ENCODE data around the gene TNFSF12. TPM values are rescaled to one million over a fixed set of nuclear protein-coding genes. Genes with fewer than 3 reads are reported as not detected.

TNFSF12 gene
- total RNA-seq, 1 donor from 2014 or later = 3.4 TPM

GRCh38 chr17:7549401-7550055 is 670 bp downstream of the TNFSF12 start:
- Histone ChIP-seq H4K20me1 (ENCODE audit: insufficient read depth, low read length) (no peaks in the 10 kb centered on the region), H3K79me2 (ENCODE audit: insufficient read depth, low read length) (no peaks in the 10 kb centered on the region), H3K4me3 (ENCODE audit: insufficient read depth, low read depth, low read length) (peak overlapping the region; percentile 74), H3K36me3 (ENCODE audit: insufficient read depth, low read length) (no peaks in the 10 kb centered on the region), H3K27me3 (ENCODE audit: insufficient read depth, low read length) (no peaks in the 10 kb centered on the region), H3K4me2 (ENCODE audit: low read length) (peak overlapping the region; percentile 95), H3K27ac (ENCODE audit: low read depth, low read length) (no peak overlapping the region), H3K9me3 (ENCODE audit: insufficient read depth, low read depth, low read length) (no peaks in the 10 kb centered on the region), H2AFZ (ENCODE audit: low read depth, low read length) (peak overlapping the region; percentile 94), H3K4me1 (ENCODE audit: insufficient read depth, low read length) (peaks cover 11% of the 10 kb centered on the region), H3K9ac (ENCODE audit: low read length) (peak overlapping the region; percentile 69)
- Mint-ChIP-seq H3K36me3 (ENCODE audit: low read depth, unreplicated experiment) (no peaks in the 10 kb centered on the region), H3K27me3 (ENCODE audit: low read depth, unreplicated experiment) (peaks cover 24% of the 10 kb centered on the region), H3K4me1 (ENCODE audit: low read depth, unreplicated experiment) (no peaks in the 10 kb centered on the region), H3K9me3 (ENCODE audit: unreplicated experiment) (peaks cover 3% of the 10 kb centered on the region), H3K4me3 (ENCODE audit: unreplicated experiment) (peak overlapping the region; percentile 76), H3K27ac (ENCODE audit: unreplicated experiment) (peak overlapping the region; percentile 27)
- FAIRE-seq (no peak), DNase-seq (ENCODE audit: low read depth) (no peak)
- TF ChIP-seq CTCF (IDR thresholded peaks at IDR 0.05; ENCODE audit: insufficient read depth, low read depth, low read length) = no peak

- Mint-ChIP-seq H3K27me3 (ENCODE audit: low read depth, unreplicated experiment) (peaks cover 24% of the 10 kb centered on the region), H3K4me3 (ENCODE audit: unreplicated experiment) (peak overlapping the region; percentile 21), H3K27ac (ENCODE audit: unreplicated experiment) (no peak overlapping the region), H3K36me3 (ENCODE audit: low read depth, unreplicated experiment) (no peaks in the 10 kb centered on the region), H3K4me1 (ENCODE audit: low read depth, unreplicated experiment) (no peaks in the 10 kb centered on the region), H3K9me3 (ENCODE audit: unreplicated experiment) (peaks cover 3% of the 10 kb centered on the region)
- H3K9ac ChIP-seq (ENCODE audit: low read length) = no peak overlapping the region
- no peak for FAIRE-seq
- H3K27me3 ChIP-seq (ENCODE audit: insufficient read depth, low read length) = no peaks in the 10 kb centered on the region
- H3K9me3 ChIP-seq (ENCODE audit: insufficient read depth, low read depth, low read length) = no peaks in the 10 kb centered on the region
- no peak for DNase-seq (ENCODE audit: low read depth)
- H3K4me1 ChIP-seq (ENCODE audit: insufficient read depth, low read length) = peaks cover 11% of the 10 kb centered on the region
- H3K4me2 ChIP-seq (ENCODE audit: low read length) = no peak overlapping the region
- H3K36me3 ChIP-seq (ENCODE audit: insufficient read depth, low read length) = no peaks in the 10 kb centered on the region
- no peaks in the 10 kb centered on the region for H3K79me2 ChIP-seq (ENCODE audit: insufficient read depth, low read length)
- H4K20me1 ChIP-seq (ENCODE audit: insufficient read depth, low read length) = no peaks in the 10 kb centered on the region
- no peak overlapping the region for H3K4me3 ChIP-seq (ENCODE audit: insufficient read depth, low read depth, low read length)
- H2AFZ ChIP-seq (ENCODE audit: low read depth, low read length) = no peak overlapping the region
- TF ChIP-seq CTCF (IDR thresholded peaks at IDR 0.05; ENCODE audit: insufficient read depth, low read depth, low read length) (no peak), EZH2 (IDR thresholded peaks at IDR 0.05; ENCODE audit: insufficient read depth, low read length) (no peak)
- no peak overlapping the region for H3K27ac ChIP-seq (ENCODE audit: low read depth, low read length)
Observed at GRCh38 chr17:7550344-7550743, 1.5 kb downstream of the TNFSF12 start.

GRCh38 chr17:7551396-7551795 is 2.5 kb downstream of the TNFSF12 start:
- peaks cover 11% of the 10 kb centered on the region for H3K4me1 ChIP-seq (ENCODE audit: insufficient read depth, low read length)
- H3K9me3 ChIP-seq (ENCODE audit: insufficient read depth, low read depth, low read length) = no peaks in the 10 kb centered on the region
- no peak overlapping the region for H3K4me2 ChIP-seq (ENCODE audit: low read length)
- Mint-ChIP-seq H3K4me1 (ENCODE audit: low read depth, unreplicated experiment) (no peaks in the 10 kb centered on the region), H3K36me3 (ENCODE audit: low read depth, unreplicated experiment) (no peaks in the 10 kb centered on the region), H3K27me3 (ENCODE audit: low read depth, unreplicated experiment) (peaks cover 24% of the 10 kb centered on the region), H3K27ac (ENCODE audit: unreplicated experiment) (no peak overlapping the region), H3K4me3 (ENCODE audit: unreplicated experiment) (peak overlapping the region; percentile 16), H3K9me3 (ENCODE audit: unreplicated experiment) (peaks cover 3% of the 10 kb centered on the region)
- H3K9ac ChIP-seq (ENCODE audit: low read length) = no peak overlapping the region
- H4K20me1 ChIP-seq (ENCODE audit: insufficient read depth, low read length) = no peaks in the 10 kb centered on the region
- H3K36me3 ChIP-seq (ENCODE audit: insufficient read depth, low read length) = no peaks in the 10 kb centered on the region
- no peak overlapping the region for H3K27ac ChIP-seq (ENCODE audit: low read depth, low read length)
- no peak for FAIRE-seq
- TF ChIP-seq CTCF (IDR thresholded peaks at IDR 0.05; ENCODE audit: insufficient read depth, low read depth, low read length) (no peak), EZH2 (IDR thresholded peaks at IDR 0.05; ENCODE audit: insufficient read depth, low read length) (no peak)
- H3K79me2 ChIP-seq (ENCODE audit: insufficient read depth, low read length) = no peaks in the 10 kb centered on the region
- no peaks in the 10 kb centered on the region for H3K27me3 ChIP-seq (ENCODE audit: insufficient read depth, low read length)
- no peak overlapping the region for H3K4me3 ChIP-seq (ENCODE audit: insufficient read depth, low read depth, low read length)
- no peak for DNase-seq (ENCODE audit: low read depth)
- H2AFZ ChIP-seq (ENCODE audit: low read depth, low read length) = no peak overlapping the region
